K562 (cell line): ENCODE measurements around the gene CHD8. TPM values are rescaled to one million over a fixed set of nuclear protein-coding genes. Genes with fewer than 3 reads are reported as not detected.
A peak's percentile ranks its signal among the peaks of the same experiment; 100 is the strongest.

Source experiments
- ATAC-seq: fragments of 200-7000 bp; cut with Tn5 transposase; 3 replicates; pipeline ENCODE4 v1.9.1; 2020; ENCODE audit warnings: moderate library complexity
- BruUV-seq: library from RNA; stranded (reverse); fragments of 400-500 nt; replicated peaks from 2 replicates; lab custom pipeline; 2021; lab: Mats Ljungman, UMichigan
- CTCF ChIA-PET: fragments of 300-600 bp; formaldehyde crosslinking; extraction: SDS; loops from one replicate; lab custom pipeline; 2021; ENCODE audit warnings: low intra/inter-chr PET ratio; lab: Yijun Ruan, JAX
- POLR2A ChIA-PET: fragments of 300-600, 350-650 bp; sonication (Branson Sonifier 250); formaldehyde crosslinking; extraction: SDS; loops from one replicate; lab custom pipeline; 2021; ENCODE audit warnings: antibody characterized with exemption, inconsistent platforms; lab: Yijun Ruan, JAX
- DNase-seq, 4 experiments: peaks; one replicate each; pipeline versions ENCODE4 v3.0.0 to v3.0.0-alpha.2; 2011 to 2018; ENCODE audit warnings: low spot score in 3 of 4, mixed read lengths in 3 of 4; ENCODE audit errors: extremely low read depth in 1 of 4
- FAIRE-seq: peaks from 2 replicates; lab custom pipeline; 2011; peaks lifted over from hg19 to GRCh38; lab: Jason Lieb, UNC
- H2AFZ ChIP-seq: 2 replicates; pipeline ENCODE4 v1.6.0; 2011; ENCODE audit warnings: low read depth, low read length, control low read depth, inconsistent platforms
- H3K27ac ChIP-seq: fragments of 200-600 bp; 3 replicates; pipeline ENCODE4 v1.8.0; 2011; ENCODE audit warnings: low read depth, mild to moderate bottlenecking, control low read depth, inconsistent platforms, low read length, moderate library complexity, mixed read lengths; ENCODE audit errors: extremely low read depth
- H3K27me3 ChIP-seq, 2 experiments: fragments of 300-600 bp in 1 of 2; 2 replicates in 1 of 2; 3 replicates in 1 of 2; pipeline versions ENCODE4 v1.6.0 to v1.8.0; 2011; ENCODE audit warnings: inconsistent platforms in 2 of 2, low read length in 2 of 2, mild to moderate bottlenecking in 1 of 2, mixed read lengths in 1 of 2, moderate library complexity in 1 of 2; ENCODE audit not compliant: control insufficient read depth in 2 of 2, insufficient read depth in 2 of 2
- H3K36me3 ChIP-seq: fragments of 300-600 bp; 3 replicates; pipeline ENCODE4 v1.8.0; 2011; ENCODE audit warnings: mild to moderate bottlenecking, low read length, inconsistent platforms; ENCODE audit not compliant: control insufficient read depth, insufficient read depth
- H3K4me1 ChIP-seq, 2 experiments: fragments of 200-600 bp in 1 of 2; replicated peaks in 1 of 2; 2 replicates in 1 of 2; 3 replicates in 1 of 2; pipeline versions ENCODE4 v1.5.1 to v1.8.0; 2011; ENCODE audit warnings: inconsistent platforms in 2 of 2, low read length in 2 of 2, mild to moderate bottlenecking in 1 of 2, mixed read lengths in 1 of 2, moderate library complexity in 1 of 2; ENCODE audit not compliant: control insufficient read depth in 2 of 2, insufficient read depth in 2 of 2
- H3K4me2 ChIP-seq: 2 replicates; pipeline ENCODE4 v1.6.1; 2011; ENCODE audit warnings: low read length, control low read depth, inconsistent platforms, mixed read lengths; ENCODE audit not compliant: insufficient read depth
- H3K4me3 ChIP-seq: fragments of 200-600 bp; sonication (generic), shearing (Covaris generic); 2 replicates; pipeline ENCODE4 v1.5.1; 2016; ENCODE audit warnings: control low read depth, inconsistent platforms
- H3K79me2 ChIP-seq: fragments of 200-600 bp; 3 replicates; pipeline ENCODE4 v1.8.0; 2011; ENCODE audit warnings: low read length, inconsistent platforms; ENCODE audit not compliant: control insufficient read depth, insufficient read depth
- H3K9ac ChIP-seq, 2 experiments: 2 replicates each; pipeline versions ENCODE4 v1.6.0 to v1.6.1; 2011; ENCODE audit warnings: low read depth in 2 of 2, low read length in 2 of 2, control low read depth in 1 of 2, inconsistent platforms in 1 of 2, mild to moderate bottlenecking in 1 of 2, mixed read lengths in 1 of 2; ENCODE audit not compliant: insufficient read depth in 1 of 2
- H3K9me1 ChIP-seq: one replicate; pipeline ENCODE4 v1.6.0; 2011; ENCODE audit warnings: inconsistent platforms, mild to moderate bottlenecking, low read length, moderate library complexity; ENCODE audit not compliant: control insufficient read depth, insufficient read depth
- H3K9me3 ChIP-seq: replicated peaks from 2 replicates; pipeline ENCODE4 v1.5.1; 2011; ENCODE audit warnings: low read depth, low read length, inconsistent platforms; ENCODE audit not compliant: control insufficient read depth, insufficient read depth
- H4K20me1 ChIP-seq: replicated peaks from 2 replicates; pipeline ENCODE4 v1.6.1; 2011; ENCODE audit warnings: low read length, inconsistent platforms, mixed read lengths; ENCODE audit not compliant: control insufficient read depth, insufficient read depth
- ARHGAP35 ChIP-seq: fragments of 450-650 bp; IDR thresholded peaks from 2 replicates; pipeline ENCODE4 v1.6.1; 2018; ENCODE audit not compliant: partially characterized antibody
- FOS ChIP-seq: IDR thresholded peaks from 3 replicates; pipeline ENCODE4 v1.6.1; 2011; ENCODE audit not compliant: insufficient read length; ENCODE audit errors: extremely low read depth
- GTF3C2 ChIP-seq: IDR thresholded peaks from 3 replicates; pipeline ENCODE4 v1.6.1; 2011; ENCODE audit warnings: borderline replicate concordance, mild to moderate bottlenecking, moderate library complexity; ENCODE audit not compliant: insufficient read length; ENCODE audit errors: extremely low read depth
- HDAC6 ChIP-seq: IDR thresholded peaks from 2 replicates; pipeline ENCODE4 v1.6.1; 2012; ENCODE audit warnings: low read depth, mild to moderate bottlenecking, control low read depth, inconsistent platforms, low read length, moderate library complexity
- ID3 ChIP-seq, 2 experiments: fragments of 250-450 bp in 1 of 2; fragments of 450-650 bp in 1 of 2; sonication (Bioruptor Pico) in 1 of 2; IDR thresholded peaks; 2 replicates each; pipeline versions ENCODE4 v1.6.1 to v1.8.0; 2016 to 2021; ENCODE audit warnings: mild to moderate bottlenecking in 2 of 2, moderate library complexity in 2 of 2, missing compliant biosample characterization in 1 of 2, missing genetic modification characterization in 1 of 2
- POLR2A ChIP-seq: fragments of 450-650 bp; conservative IDR thresholded peaks from 2 replicates; pipeline ENCODE4 v1.6.1; 2016
- PTTG1 ChIP-seq: fragments of 450-650 bp; IDR thresholded peaks from 2 replicates; pipeline ENCODE4 v1.6.1; 2016; ENCODE audit warnings: low read depth, mild to moderate bottlenecking, missing genetic modification characterization, missing compliant biosample characterization
- SFPQ ChIP-seq: fragments of 200-400 bp; formaldehyde crosslinking; IDR thresholded peaks from 2 replicates; pipeline ENCODE4 v1.6.1; 2017; ENCODE audit warnings: mild to moderate bottlenecking, low read depth, low read length, moderate library complexity
- SMAD3 ChIP-seq: fragments of 450-650 bp; formaldehyde crosslinking; conservative IDR thresholded peaks from 2 replicates; pipeline ENCODE4 v1.4.0; 2020; ENCODE audit warnings: mild to moderate bottlenecking
- SUPT5H ChIP-seq: fragments of 450-650 bp; IDR thresholded peaks from 2 replicates; pipeline ENCODE4 v1.6.1; 2016
- TRIM28 ChIP-seq: fragments of 450-650 bp; IDR thresholded peaks from 2 replicates; pipeline ENCODE4 v1.6.1; 2017
- ZNF232 ChIP-seq: sonication (generic); formaldehyde crosslinking; IDR thresholded peaks from 2 replicates; pipeline ENCODE4 v1.8.0; 2022; ENCODE audit warnings: mild to moderate bottlenecking, missing genetic modification reagents
- ZNF41 ChIP-seq: fragments of 250-450 bp; sonication (Bioruptor Pico); conservative IDR thresholded peaks from 2 replicates; pipeline ENCODE4 v1.4.0; 2020; ENCODE audit warnings: mild to moderate bottlenecking
- WGBS: fragments of 100-300 bp; shearing (Covaris generic); methylation state at CpG from one replicate; pipeline ENCODE4 v1.1.6; 2016; ENCODE audit warnings: low coverage, mixed read lengths; ENCODE audit not compliant: insufficient coverage; ENCODE audit errors: missing lambda C conversion rate; 5-methylcytosine and 5-hydroxymethylcytosine counted together
- in situ Hi-C: fragments of 300-500 bp; cut with MboI; formaldehyde crosslinking; loops from 4 replicates; pipeline ENCODE4 v1.15.0; 2018; ENCODE audit warnings: inconsistent platforms, mixed read lengths
- intact Hi-C: fragments of 100-400 bp; cut with micrococcal nuclease; formaldehyde crosslinking; loops from 2 replicates; pipeline ENCODE4 v1.14.2; 2022
- polyA plus RNA-seq, 8 experiments: library from polyadenylated mRNA; depleted of rRNA in 4 of 8; stranded (reverse) in 5 of 8; unstranded in 3 of 8; fragments of >200 nt; fragmentation: Nextera tagmentation in 2 of 8; fragmentation: Illumina TruSeq in 1 of 8; extraction: Ambion mirVana in 2 of 8; extraction: Trizol in 1 of 8; gene quantifications; 2 replicates each; pipeline versions ENCODE4 v1.2.1 to v1.2.3, GENCODE V29; 2011 to 2014; ENCODE audit warnings: inconsistent platforms in 1 of 8, missing spikeins in 1 of 8
- total RNA-seq, 7 experiments: library from RNA; depleted of rRNA in 6 of 7; stranded (reverse); fragments of >200 nt in 6 of 7; fragmentation: Illumina TruSeq in 2 of 7; extraction: Trizol in 2 of 7; gene quantifications; 2 replicates each; pipeline versions ENCODE4 v1.2.1 to v1.2.3, GENCODE V29; 2011 to 2021; ENCODE audit warnings: low replicate concordance in 1 of 7

CHD8 gene
- total and polyA plus RNA-seq, 9 of the 15 experiments (the other 6 are each of a cell fraction or from before 2014, with no cell fraction given), result 11.1 to 51.2 (median 32.8) TPM

- 59% methylated on average over 2 of the region's 3 CpGs for WGBS
- intact Hi-C loops (loop anchor here (10.0 kb wide), 1 partner anchor 86 kb away; the partner anchor contains the start of gene HNRNPC), in situ Hi-C loops (no loop called here)
- no peak overlapping the region for H2AFZ ChIP-seq
- DNase-seq (no peak), ATAC-seq (no peak), FAIRE-seq (no peak)
- no peaks in the 10 kb centered on the region for H3K9me3 ChIP-seq
- no peaks in the 10 kb centered on the region for H3K4me1 ChIP-seq
- TF ChIP-seq SUPT5H (0 out of 2 replicates have a peak, but pooled peaks have one; percentile 26), FOS (no peak), ZNF41 (CRISPR knock-in tag) (no peak), ZNF232 (CRISPR knock-in tag) (no peak), PTTG1 (no peak), SMAD3 (CRISPR knock-in tag) (no peak), ARHGAP35 (no peak), TRIM28 (no peak), SFPQ (no peak), HDAC6 (no peak), POLR2A (0 out of 2 replicates have a peak, but pooled peaks have one; percentile 25), ID3 (CRISPR knock-in tag; IDR thresholded peaks at IDR 0.05) (no peak), ID3 (tag; IDR thresholded peaks at IDR 0.05) (no peak), GTF3C2 (no peak)
- H4K20me1 ChIP-seq, result no peaks in the 10 kb centered on the region
- no peak overlapping the region for H3K4me2 ChIP-seq
- H3K9me1 ChIP-seq, result no peaks in the 10 kb centered on the region
- peaks cover 44% of the 10 kb centered on the region for H3K36me3 ChIP-seq
- no peak overlapping the region for H3K27ac ChIP-seq
- ChIA-PET POLR2A (no interaction called here), CTCF (no interaction called here)
- H3K4me3 ChIP-seq, result no peak overlapping the region
- no peaks in the 10 kb centered on the region for H3K27me3 ChIP-seq
- no peaks in the 10 kb centered on the region for H3K79me2 ChIP-seq
- BruUV-seq, result no TSS peak
- no peak overlapping the region for H3K9ac ChIP-seq
These were observed 105.4 kb downstream of the CHD8 start for GRCh38 chr14:21350539-21350938.
